ENCODE data around the gene FUOM.

DNA sequence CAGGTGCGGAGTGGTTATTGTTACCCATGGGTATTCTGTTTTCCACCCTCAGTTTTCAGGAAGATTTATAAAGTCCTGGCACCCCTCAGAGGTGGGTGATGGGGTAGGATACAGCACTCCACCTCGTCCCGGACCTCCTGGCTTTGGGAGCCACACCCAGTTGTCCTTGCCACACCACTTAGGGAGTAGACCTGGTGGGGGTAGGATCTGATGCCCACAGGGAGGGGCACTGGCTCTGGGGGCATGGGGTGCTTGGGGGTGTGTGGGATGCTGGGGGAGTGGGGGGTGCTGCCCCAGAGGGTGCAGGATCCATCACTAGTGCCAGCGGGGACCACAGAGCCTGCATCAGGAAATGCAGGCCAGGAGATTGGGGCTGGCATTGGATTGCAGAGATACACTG is 44.6 kb downstream of the FUOM start:
- TF ChIP-seq CTCF (conservative IDR thresholded peaks at IDR 0.05; ENCODE audit: low read depth in 2 of 2) = no peak
- no peak for TF ChIP-seq EZH2 (IDR thresholded peaks at IDR 0.05; ENCODE audit: low read depth, unreplicated experiment)
- no peak for TF ChIP-seq EZH2phosphoT487 (IDR thresholded peaks at IDR 0.05; ENCODE audit: unreplicated experiment)

Data from GM23338 (cell line).